HUES48 (cell line): ENCODE results near the gene IFNE.

Experiments
- H3K27ac ChIP-seq: one replicate; pipeline ENCODE4 v1.7.0; 2013; ENCODE audit warnings: low read depth, low read length, inconsistent platforms
- H3K27me3 ChIP-seq: 2 replicates; pipeline ENCODE4 v1.6.1; 2013; ENCODE audit warnings: mild to moderate bottlenecking, low read length; ENCODE audit not compliant: control insufficient read depth, insufficient read depth
- H3K36me3 ChIP-seq: 2 replicates; pipeline ENCODE4 v1.6.1; 2013; ENCODE audit warnings: low read length; ENCODE audit not compliant: control insufficient read depth, insufficient read depth
- H3K4me1 ChIP-seq: 2 replicates; pipeline ENCODE4 v1.6.1; 2013; ENCODE audit warnings: mild to moderate bottlenecking, low read length; ENCODE audit not compliant: control insufficient read depth, insufficient read depth
- H3K4me3 ChIP-seq: 2 replicates; pipeline ENCODE4 v1.5.1; 2013; ENCODE audit warnings: mild to moderate bottlenecking, low read depth, low read length
- H3K9ac ChIP-seq: 2 replicates; pipeline ENCODE4 v1.6.1; 2013; ENCODE audit warnings: mild to moderate bottlenecking, low read depth, low read length, moderate library complexity
- H3K9me3 ChIP-seq: 2 replicates; pipeline ENCODE4 v1.6.1; 2013; ENCODE audit warnings: low read length; ENCODE audit not compliant: control insufficient read depth, insufficient read depth

Gene IFNE, protein sequence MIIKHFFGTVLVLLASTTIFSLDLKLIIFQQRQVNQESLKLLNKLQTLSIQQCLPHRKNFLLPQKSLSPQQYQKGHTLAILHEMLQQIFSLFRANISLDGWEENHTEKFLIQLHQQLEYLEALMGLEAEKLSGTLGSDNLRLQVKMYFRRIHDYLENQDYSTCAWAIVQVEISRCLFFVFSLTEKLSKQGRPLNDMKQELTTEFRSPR

GRCh38 chr9:21482213-21482612, at the start of gene IFNE:
Gene IFNE (minus strand): TSS chr9:21482313. CDS start chr9:21481694, 619 bp downstream.
- Histone ChIP-seq H3K9ac (no peak within 1 kb of the TSS), H3K4me1 (no peaks in the 10 kb centered on the region), H3K4me3 (no peak within 1 kb of the TSS), H3K27ac (no peak within 1 kb of the TSS), H3K36me3 (no peaks in the 10 kb centered on the region), H3K9me3 (no peaks in the 10 kb centered on the region), H3K27me3 (no peaks in the 10 kb centered on the region)

- Histone ChIP-seq H3K36me3 (0 out of 2 replicates have a peak, but pooled peaks cover 3% of the 10 kb centered on the region), H3K9ac (no peak overlapping the region)
Observed at GRCh38 chr9:21528123-21528808, 46.2 kb upstream of the IFNE start.

DNA sequence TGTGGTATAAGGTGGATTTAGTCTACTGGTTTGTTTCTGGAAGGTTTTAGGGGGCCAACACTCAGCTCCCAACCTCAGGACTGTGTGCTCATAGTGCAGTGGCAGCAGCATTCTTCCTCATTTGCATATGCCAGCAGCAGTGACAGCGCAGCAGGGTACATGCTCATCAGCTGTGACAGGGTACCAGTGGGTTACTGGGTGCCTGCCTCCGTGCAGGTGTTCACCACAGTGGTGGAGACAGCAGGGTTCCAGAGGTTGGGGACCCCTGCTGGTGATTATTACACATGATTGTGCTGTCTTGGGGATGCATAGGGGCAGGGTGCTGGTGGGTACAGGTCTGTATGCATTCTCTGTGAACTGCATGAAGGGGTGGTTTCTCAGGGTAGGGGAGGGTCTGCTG, 45.5 kb upstream of the IFNE start:
- Histone ChIP-seq H3K4me3 (no peak overlapping the region), H3K4me1 (no peaks in the 10 kb centered on the region), H3K36me3 (0 out of 2 replicates have a peak, but pooled peaks cover 3% of the 10 kb centered on the region), H3K9ac (no peak overlapping the region), H3K27ac (no peak overlapping the region), H3K27me3 (no peaks in the 10 kb centered on the region), H3K9me3 (no peaks in the 10 kb centered on the region)

More at GRCh38 chr9:21528123-21528808, 46.2 kb upstream of the IFNE start:
- Histone ChIP-seq H3K4me3 (no peak overlapping the region), H3K4me1 (no peaks in the 10 kb centered on the region), H3K27ac (no peak overlapping the region), H3K27me3 (no peaks in the 10 kb centered on the region), H3K9me3 (no peaks in the 10 kb centered on the region)

DNA sequence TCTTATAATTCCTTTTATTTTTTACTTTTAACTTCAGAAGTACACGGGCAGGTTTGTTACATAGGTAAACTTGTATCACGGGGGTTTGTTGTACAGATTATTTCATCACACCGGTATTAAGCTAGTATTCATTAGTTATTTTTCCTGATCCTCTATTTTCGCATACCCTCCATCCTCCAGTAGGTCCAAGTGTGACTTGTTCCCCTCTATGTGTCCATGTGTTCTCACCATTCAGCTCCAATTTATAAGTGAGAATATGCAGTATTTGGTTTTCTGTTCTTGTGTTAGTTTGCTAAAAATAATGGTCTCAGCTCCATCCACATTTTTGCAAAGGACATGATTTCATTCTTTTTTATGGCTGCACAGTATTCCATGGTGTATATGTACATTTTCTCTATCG, 43.1 kb upstream of the IFNE start:
- Histone ChIP-seq H3K36me3 (0 out of 2 replicates have a peak, but pooled peaks cover 3% of the 10 kb centered on the region), H3K27ac (no peak overlapping the region), H3K27me3 (no peaks in the 10 kb centered on the region), H3K4me3 (no peak overlapping the region), H3K4me1 (no peaks in the 10 kb centered on the region), H3K9me3 (no peaks in the 10 kb centered on the region), H3K9ac (no peak overlapping the region)

DNA sequence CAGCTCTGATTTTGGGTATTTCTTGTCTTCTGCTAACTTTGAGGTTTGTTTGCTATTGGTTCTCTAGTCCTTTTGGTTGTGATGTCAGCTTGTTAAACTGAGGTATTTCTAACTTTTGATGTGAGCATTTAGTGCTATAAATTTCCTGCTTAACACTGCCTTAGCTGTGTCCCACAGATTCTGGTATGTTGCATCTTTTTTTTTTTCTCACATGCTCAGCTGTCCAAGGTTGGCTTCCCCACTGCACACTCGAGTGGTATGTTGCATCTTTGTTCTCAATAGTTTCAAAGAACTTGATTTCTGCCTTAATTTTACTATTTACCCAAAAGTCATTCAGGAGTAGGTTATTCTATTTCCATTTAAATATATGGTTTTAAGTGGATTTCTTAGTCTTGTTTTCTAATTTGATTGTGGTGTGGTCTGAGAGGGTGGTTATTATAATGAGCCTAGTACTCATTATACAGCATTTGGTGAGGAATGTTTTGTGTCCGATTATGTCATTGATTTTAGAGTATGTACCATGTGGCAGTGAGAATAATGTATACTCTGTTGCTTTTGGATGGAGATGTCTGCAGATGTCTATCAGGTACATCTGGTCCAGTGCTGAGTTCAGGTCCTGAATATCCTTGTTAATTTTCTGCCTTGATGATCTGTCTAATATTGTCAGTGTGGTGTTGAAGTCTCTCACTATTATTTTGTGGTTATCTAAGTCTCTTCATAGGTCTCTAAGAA, 42.2 kb upstream of the IFNE start:
- H3K36me3 ChIP-seq: 0 out of 2 replicates have a peak, but pooled peaks cover 3% of the 10 kb centered on the region
- H3K9ac ChIP-seq: no peak overlapping the region
- no peak overlapping the region for H3K27ac ChIP-seq
- no peaks in the 10 kb centered on the region for H3K9me3 ChIP-seq
- H3K27me3 ChIP-seq: no peaks in the 10 kb centered on the region
- no peak overlapping the region for H3K4me3 ChIP-seq
- H3K4me1 ChIP-seq: no peaks in the 10 kb centered on the region

DNA sequence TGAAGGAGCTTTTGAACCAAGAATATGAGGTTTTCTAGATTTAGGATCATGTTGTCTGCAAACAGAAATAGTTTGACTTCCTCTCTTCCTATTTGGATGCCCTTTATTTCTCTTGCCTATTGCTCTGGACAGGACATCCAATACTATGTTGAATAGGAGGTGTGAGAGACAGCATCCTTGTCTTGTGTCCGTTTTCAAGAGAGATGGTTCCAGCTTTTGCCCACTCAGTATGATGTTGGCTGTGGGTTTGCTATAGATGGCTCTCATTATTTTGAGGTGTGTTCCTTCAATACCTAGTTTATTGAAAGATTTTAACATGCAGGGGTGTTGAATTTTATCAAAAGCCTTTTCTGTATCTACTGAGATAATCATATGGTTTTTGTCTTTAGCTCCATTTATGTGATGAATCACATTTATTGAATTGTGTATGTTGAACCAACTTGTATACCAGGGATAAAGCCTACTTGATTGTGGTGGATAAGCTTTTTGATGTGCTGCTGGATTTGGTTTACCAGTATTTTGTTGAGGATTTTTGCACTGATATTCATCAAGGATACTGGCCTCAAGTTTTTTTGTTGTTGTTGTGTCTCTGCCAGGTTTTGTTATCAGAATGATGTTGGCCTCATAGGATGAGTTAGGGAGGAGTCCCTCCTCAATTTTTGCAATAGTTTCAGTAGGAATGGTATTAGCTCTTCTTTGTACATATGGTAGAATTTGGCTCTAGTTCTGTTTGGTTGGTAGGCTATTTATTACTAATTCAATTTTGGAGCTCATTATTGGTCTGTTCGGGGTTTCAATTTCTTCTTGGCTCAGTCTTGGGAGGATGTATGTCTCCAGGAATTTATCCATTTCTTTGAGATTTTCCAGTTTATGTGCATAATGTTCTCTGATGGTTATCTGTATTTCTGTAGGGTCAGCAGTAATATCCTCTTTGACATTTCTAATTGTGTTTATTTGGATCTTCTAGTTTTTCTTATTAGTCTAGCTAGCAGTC, 41.2 kb upstream of the IFNE start:
- no peaks in the 10 kb centered on the region for H3K9me3 ChIP-seq
- no peak overlapping the region for H3K4me3 ChIP-seq
- no peaks in the 10 kb centered on the region for H3K27me3 ChIP-seq
- H3K36me3 ChIP-seq: 0 out of 2 replicates have a peak, but pooled peaks cover 3% of the 10 kb centered on the region
- no peak overlapping the region for H3K27ac ChIP-seq
- H3K9ac ChIP-seq: no peak overlapping the region
- no peaks in the 10 kb centered on the region for H3K4me1 ChIP-seq

- Histone ChIP-seq H3K27me3 (no peaks in the 10 kb centered on the region), H3K4me1 (no peaks in the 10 kb centered on the region), H3K27ac (no peak overlapping the region), H3K9ac (no peak overlapping the region), H3K4me3 (no peak overlapping the region), H3K36me3 (no peaks in the 10 kb centered on the region), H3K9me3 (no peaks in the 10 kb centered on the region)
Observed at GRCh38 chr9:21522348-21522747, 40.2 kb upstream of the IFNE start.

GRCh38 chr9:21521448-21521847, 39.3 kb upstream of the IFNE start:
- H3K4me3 ChIP-seq: no peak overlapping the region
- no peak overlapping the region for H3K27ac ChIP-seq
- H3K36me3 ChIP-seq: no peaks in the 10 kb centered on the region
- H3K9me3 ChIP-seq: no peaks in the 10 kb centered on the region
- H3K27me3 ChIP-seq: no peaks in the 10 kb centered on the region
- no peaks in the 10 kb centered on the region for H3K4me1 ChIP-seq
- H3K9ac ChIP-seq: no peak overlapping the region

DNA sequence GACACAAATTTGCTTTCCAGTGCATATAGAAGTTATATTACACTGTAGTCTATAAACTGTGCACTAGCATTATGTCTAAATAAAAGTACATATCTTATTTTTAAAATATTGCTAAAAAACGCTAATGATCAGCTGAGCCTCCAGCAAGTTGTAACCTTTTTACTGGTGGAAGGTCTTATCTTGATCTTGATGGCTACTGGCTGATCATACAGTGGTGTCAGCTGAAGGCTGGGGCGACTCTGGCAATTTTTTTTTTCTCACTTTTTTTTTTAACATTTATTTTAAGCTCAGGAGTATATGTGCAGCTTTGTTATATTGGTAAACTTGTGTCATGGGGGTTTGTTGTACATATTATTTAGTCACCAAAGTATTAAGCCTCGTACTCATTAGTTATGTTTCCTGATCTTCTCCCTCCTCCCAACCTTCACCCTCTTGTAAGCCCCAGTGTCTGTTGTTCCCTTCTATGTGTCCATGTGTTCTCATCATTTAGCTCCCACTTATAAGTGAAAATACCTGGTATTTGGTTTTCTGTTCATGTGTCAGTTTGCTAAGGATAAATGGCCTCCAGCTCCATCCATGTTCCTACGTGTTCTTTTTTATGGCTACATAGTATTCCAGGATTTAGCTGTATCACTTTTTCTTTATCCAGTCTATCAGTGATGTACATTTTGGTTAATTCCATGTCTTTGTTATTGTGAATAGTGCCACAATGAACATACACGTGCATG, 38.6 kb upstream of the IFNE start:
- no peak overlapping the region for H3K9ac ChIP-seq
- no peaks in the 10 kb centered on the region for H3K4me1 ChIP-seq
- H3K27ac ChIP-seq: no peak overlapping the region
- no peaks in the 10 kb centered on the region for H3K9me3 ChIP-seq
- no peaks in the 10 kb centered on the region for H3K27me3 ChIP-seq
- H3K36me3 ChIP-seq: no peaks in the 10 kb centered on the region
- H3K4me3 ChIP-seq: no peak overlapping the region

GRCh38 chr9:21519855-21520434, 37.8 kb upstream of the IFNE start:
- Histone ChIP-seq H3K27me3 (no peaks in the 10 kb centered on the region), H3K27ac (no peak overlapping the region), H3K4me1 (no peaks in the 10 kb centered on the region), H3K4me3 (no peak overlapping the region), H3K9me3 (no peaks in the 10 kb centered on the region), H3K9ac (no peak overlapping the region), H3K36me3 (no peaks in the 10 kb centered on the region)
